EH (cell line): ENCODE data around the gene ANAPC7.
"Not testable (repeated sequence)": the region's sequence is repeated elsewhere in the genome, so short reads cannot be mapped to it uniquely, and the experiment has no call there.

Source experiments
- DNase-seq: peaks from one replicate; pipeline ENCODE4 v3.0.0-alpha.2; 2015; ENCODE audit warnings: low read depth

Gene ANAPC7

GRCh38 chr12:110348431-110349059 lies 55.0 kb downstream of the ANAPC7 start:
- no peak for DNase-seq

- no peak for DNase-seq
Measured at GRCh38 chr12:110347767-110348166, 55.7 kb downstream of the ANAPC7 start.

GRCh38 chr12:110345963-110346362 lies 57.5 kb downstream of the ANAPC7 start:
- DNase-seq, result no peak

- no peak for DNase-seq
Measured at GRCh38 chr12:110345176-110345661, 58.3 kb downstream of the ANAPC7 start.

- DNase-seq, result no peak
Measured at GRCh38 chr12:110344657-110345056, 58.9 kb downstream of the ANAPC7 start.

GRCh38 chr12:110343736-110344555 lies 59.6 kb downstream of the ANAPC7 start:
- no peak for DNase-seq

- no peak for DNase-seq
Measured at GRCh38 chr12:110343114-110343513, 60.4 kb downstream of the ANAPC7 start.

GRCh38 chr12:110342157-110342556 lies 61.4 kb downstream of the ANAPC7 start:
- no peak for DNase-seq

GRCh38 chr12:110340706-110341105 lies 62.8 kb downstream of the ANAPC7 start:
- no peak for DNase-seq

GRCh38 chr12:110340261-110340660 lies 63.2 kb downstream of the ANAPC7 start:
- not testable (repeated sequence) for DNase-seq

- no peak for DNase-seq
Measured at GRCh38 chr12:110339184-110339952, 64.1 kb downstream of the ANAPC7 start.

GRCh38 chr12:110338754-110339153 lies 64.8 kb downstream of the ANAPC7 start:
- no peak for DNase-seq

- DNase-seq, result no peak
Measured at GRCh38 chr12:110337912-110338710, 65.4 kb downstream of the ANAPC7 start.

- no peak for DNase-seq
Measured at GRCh38 chr12:110335481-110336045, 67.9 kb downstream of the ANAPC7 start.

GRCh38 chr12:110333201-110333600 lies 70.3 kb downstream of the ANAPC7 start:
- DNase-seq, result no peak

GRCh38 chr12:110330544-110330943 lies 73.0 kb downstream of the ANAPC7 start:
- DNase-seq, result peak; percentile 61

GRCh38 chr12:110330124-110330523 lies 73.4 kb downstream of the ANAPC7 start:
- DNase-seq, result no peak

GRCh38 chr12:110329710-110330109 lies 73.8 kb downstream of the ANAPC7 start:
- no peak for DNase-seq
